WTC11 (cell line): ENCODE measurements around the gene SWAP70. TPM values are rescaled to one million over a fixed set of nuclear protein-coding genes. Genes with fewer than 3 reads are reported as not detected.

Experiments
- ATAC-seq: fragments of 200-7000 bp; cut with Tn5 transposase; 2 replicates; pipeline ENCODE4 v1.10.0; 2021; ENCODE audit warnings: mild to moderate bottlenecking, moderate library complexity
- Bru-seq: library from RNA; stranded (reverse); fragments of 400-500 nt; gene quantifications from one replicate; lab custom pipeline; 2021; lab: Mats Ljungman, UMichigan
- CTCF ChIA-PET: fragments of 300-600 bp; sonication (Branson Sonifier 250); formaldehyde crosslinking; loops from one replicate; lab custom pipeline; 2021; ENCODE audit warnings: antibody characterized with exemption; lab: Charles Lee
- POLR2A ChIA-PET: fragments of 350-600 bp; sonication (Branson Sonifier 250); formaldehyde crosslinking; loops from one replicate; lab custom pipeline; 2021; ENCODE audit warnings: antibody characterized with exemption; lab: Charles Lee
- DNase-seq: peaks from one replicate; pipeline ENCODE4 v3.0.0; 2021; ENCODE audit warnings: low spot score
- H3K27ac Mint-ChIP-seq: 2 replicates; pipeline ENCODE4 v1.8.0; 2021; ENCODE audit warnings: mixed read lengths
- H3K27me3 Mint-ChIP-seq: 2 replicates; pipeline ENCODE4 v1.8.0; 2021; ENCODE audit warnings: low read depth, mild to moderate bottlenecking, moderate library complexity, mixed read lengths
- H3K36me3 Mint-ChIP-seq: 2 replicates; pipeline ENCODE4 v1.8.0; 2021; ENCODE audit warnings: mixed read lengths
- H3K4me1 Mint-ChIP-seq: 2 replicates; pipeline ENCODE4 v1.8.0; 2022; ENCODE audit warnings: mixed read lengths
- H3K4me3 Mint-ChIP-seq: 2 replicates; pipeline ENCODE4 v1.8.0; 2021; ENCODE audit warnings: mild to moderate bottlenecking, moderate library complexity, mixed read lengths
- H3K9me3 Mint-ChIP-seq: 2 replicates; pipeline ENCODE4 v1.8.0; 2021; ENCODE audit warnings: mixed read lengths
- CTCF ChIP-seq: fragments of 200-600 bp; IDR thresholded peaks from 2 replicates; pipeline ENCODE4 v1.8.0; 2022; ENCODE audit warnings: antibody characterized with exemption
- ESRRA ChIP-seq: sonication (generic); formaldehyde crosslinking; IDR thresholded peaks from 2 replicates; pipeline ENCODE4 v1.8.1; 2022; ENCODE audit warnings: mild to moderate bottlenecking, missing genetic modification reagents, borderline replicate concordance
- FOXK1 ChIP-seq: sonication (generic); formaldehyde crosslinking; IDR thresholded peaks from 2 replicates; pipeline ENCODE4 v1.8.0; 2022; ENCODE audit warnings: mild to moderate bottlenecking, moderate library complexity, missing genetic modification reagents
- FOXP1 ChIP-seq: sonication (generic); formaldehyde crosslinking; IDR thresholded peaks from 2 replicates; pipeline ENCODE4 v1.8.0; 2022; ENCODE audit warnings: missing genetic modification reagents, mild to moderate bottlenecking, moderate library complexity, borderline replicate concordance
- GRHL2 ChIP-seq: fragments of 250-450 bp; sonication (Bioruptor Pico); IDR thresholded peaks from 2 replicates; pipeline ENCODE4 v1.8.0; 2022; ENCODE audit warnings: mild to moderate bottlenecking, moderate library complexity; ENCODE audit not compliant: insufficient replicate concordance, severe bottlenecking
- JUN ChIP-seq: sonication (generic); formaldehyde crosslinking; IDR thresholded peaks from 2 replicates; pipeline ENCODE4 v1.8.0; 2023; ENCODE audit warnings: mild to moderate bottlenecking, missing genetic modification reagents
- KAT7 ChIP-seq: sonication (generic); formaldehyde crosslinking; IDR thresholded peaks from 2 replicates; pipeline ENCODE4 v1.8.1; 2023; ENCODE audit warnings: missing genetic modification reagents, mild to moderate bottlenecking, borderline replicate concordance
- NFE2L1 ChIP-seq: sonication (generic); formaldehyde crosslinking; IDR thresholded peaks from 2 replicates; pipeline ENCODE4 v1.8.1; 2023; ENCODE audit warnings: missing genetic modification reagents
- NR1H2 ChIP-seq: sonication (generic); formaldehyde crosslinking; IDR thresholded peaks from 2 replicates; pipeline ENCODE4 v1.9.0; 2021; ENCODE audit warnings: mild to moderate bottlenecking, moderate library complexity, missing genetic modification reagents
- PRDM15 ChIP-seq: sonication (generic); formaldehyde crosslinking; IDR thresholded peaks from 2 replicates; pipeline ENCODE4 v1.8.0; 2022; ENCODE audit warnings: missing genetic modification reagents
- PRRX2 ChIP-seq: fragments of 250-450 bp; sonication (Bioruptor Pico); IDR thresholded peaks from 2 replicates; pipeline ENCODE4 v1.8.0; 2021; ENCODE audit warnings: mild to moderate bottlenecking
- SMAD3 ChIP-seq: sonication (generic); formaldehyde crosslinking; IDR thresholded peaks from 2 replicates; pipeline ENCODE4 v1.8.0; 2022; ENCODE audit warnings: missing genetic modification reagents, mild to moderate bottlenecking, borderline replicate concordance
- SMAD4 ChIP-seq: sonication (generic); formaldehyde crosslinking; IDR thresholded peaks from 2 replicates; pipeline ENCODE4 v1.8.0; 2022; ENCODE audit warnings: mild to moderate bottlenecking, missing genetic modification reagents
- STAT6 ChIP-seq: sonication (generic); formaldehyde crosslinking; conservative IDR thresholded peaks from 2 replicates; pipeline ENCODE4 v1.8.1; 2023; ENCODE audit warnings: mild to moderate bottlenecking, low read depth, missing genetic modification reagents, moderate library complexity
- TEAD4 ChIP-seq: sonication (generic); formaldehyde crosslinking; IDR thresholded peaks from 2 replicates; pipeline ENCODE4 v1.8.0; 2022; ENCODE audit warnings: mild to moderate bottlenecking, missing genetic modification reagents
- TP53 ChIP-seq: sonication (generic); formaldehyde crosslinking; IDR thresholded peaks from 2 replicates; pipeline ENCODE4 v1.8.1; 2023; ENCODE audit warnings: mild to moderate bottlenecking, missing genetic modification reagents
- USF1 ChIP-seq: sonication (generic); formaldehyde crosslinking; IDR thresholded peaks from 2 replicates; pipeline ENCODE4 v1.8.0; 2022; ENCODE audit warnings: mild to moderate bottlenecking, missing genetic modification reagents
- ZNF232 ChIP-seq: sonication (generic); formaldehyde crosslinking; IDR thresholded peaks from 2 replicates; pipeline ENCODE4 v1.8.0; 2022; ENCODE audit warnings: mild to moderate bottlenecking, missing genetic modification reagents
- ZSCAN18 ChIP-seq: fragments of 250-450 bp; sonication (Bioruptor Pico); IDR thresholded peaks from 2 replicates; pipeline ENCODE4 v2.1.2; 2022; ENCODE audit warnings: mild to moderate bottlenecking, moderate library complexity
- long read RNA-seq, 3 experiments: library from RNA in 1 of 3; library from capped mRNA in 1 of 3; library from polyadenylated mRNA in 1 of 3; unstranded in 2 of 3; stranded (forward) in 1 of 3; transcript quantifications; one replicate each; pipeline ENCODE4 v2.0.0, GENCODE V29; 2021
- total RNA-seq: library from RNA; stranded (reverse); gene quantifications from 3 replicates; pipeline ENCODE4 v1.2.3, GENCODE V29; 2021
- TF ChIP-seq, protein P1 (sequence below): sonication (generic); formaldehyde crosslinking; IDR thresholded peaks from 2 replicates; pipeline ENCODE4 v1.8.1; 2023; ENCODE audit warnings: mild to moderate bottlenecking, missing genetic modification reagents
- TF ChIP-seq, protein P2 (sequence below): sonication (generic); formaldehyde crosslinking; IDR thresholded peaks from 2 replicates; pipeline ENCODE4 v1.8.1; 2023; ENCODE audit warnings: mild to moderate bottlenecking, missing genetic modification reagents

SWAP70 gene
- total RNA-seq = 24.1 to 27.8 TPM (median 27.6 TPM) in 3 replicates
- Bru-seq, nascent RNA = percentile 77 among the genes with signal in this experiment
- long read RNA-seq, experiment 1, full-length matches to known transcripts = 247 of 295 reads
- long read RNA-seq, experiment 1, partial matches to known transcripts = 36 of 295 reads
- long read RNA-seq, experiment 1, other reads (novel, unspliced or antisense) = 12 of 295 reads
- long read RNA-seq, experiment 2, full-length matches to known transcripts = 12 of 37 reads
- long read RNA-seq, experiment 2, partial matches to known transcripts = 22 of 37 reads
- long read RNA-seq, experiment 2, other reads (novel, unspliced or antisense) = 3 of 37 reads
- long read RNA-seq, experiment 3, full-length matches to known transcripts = 14 of 29 reads
- long read RNA-seq, experiment 3, partial matches to known transcripts = 11 of 29 reads
- long read RNA-seq, experiment 3, other reads (novel, unspliced or antisense) = 4 of 29 reads

GRCh38 chr11:9663699-9664275 lies at the start of gene SWAP70:
Gene SWAP70, plus strand, starts transcription at chr11:9664077. Its CDS starts 103 bp downstream, at chr11:9664180.
- Mint-ChIP-seq H3K4me3 (peak within 1 kb of the TSS; percentile 89), H3K27me3 (peaks cover 4% of the 10 kb centered on the region; the same call in 1 of the 2 replicates), H3K27ac (peak within 1 kb of the TSS; percentile 95), H3K9me3 (peaks cover 17% of the 10 kb centered on the region), H3K36me3 (peaks cover 17% of the 10 kb centered on the region), H3K4me1 (peaks cover 21% of the 10 kb centered on the region)
- POLR2A ChIA-PET = interaction anchor here (0.6 to 1.3 kb wide), 5 partner anchors 13 to 203 kb away, joined by 3 to 8 read pairs (median 3); partner anchors contain the start of gene ZNF143
- DNase-seq (peak; percentile 95), ATAC-seq (peak; percentile 93)
- CTCF ChIA-PET = interaction anchor here (0.9 to 1.9 kb wide), 8 partner anchors 10 to 128 kb away, joined by 3 to 12 read pairs (median 4); partner anchors contain the start of gene WEE1
- TF ChIP-seq FOXP1 (CRISPR knock-in tag) (no peak), NFE2L1 (CRISPR knock-in tag) (no peak), FOXK1 (CRISPR knock-in tag) (peak; percentile 23; the same call in 1 of the 2 replicates), ESRRA (CRISPR knock-in tag) (no peak), PRDM15 (CRISPR knock-in tag) (no peak), SMAD3 (CRISPR knock-in tag) (no peak), NR1H2 (no peak), USF1 (CRISPR knock-in tag) (0 out of 2 replicates have a peak, but pooled peaks have one; percentile 45), KAT7 (no peak), JUN (CRISPR knock-in tag) (no peak), TP53 (CRISPR knock-in tag) (no peak), GRHL2 (CRISPR knock-in tag) (no peak), STAT6 (CRISPR knock-in tag) (no peak), TEAD4 (CRISPR knock-in tag) (no peak), SMAD4 (CRISPR knock-in tag) (no peak), CTCF (no peak), ZSCAN18 (CRISPR knock-in tag) (no peak), ZNF232 (CRISPR knock-in tag) (0 out of 2 replicates have a peak, but pooled peaks have one; percentile 6), PRRX2 (CRISPR knock-in tag) (no peak)
- TF ChIP-seq, protein P1, sequence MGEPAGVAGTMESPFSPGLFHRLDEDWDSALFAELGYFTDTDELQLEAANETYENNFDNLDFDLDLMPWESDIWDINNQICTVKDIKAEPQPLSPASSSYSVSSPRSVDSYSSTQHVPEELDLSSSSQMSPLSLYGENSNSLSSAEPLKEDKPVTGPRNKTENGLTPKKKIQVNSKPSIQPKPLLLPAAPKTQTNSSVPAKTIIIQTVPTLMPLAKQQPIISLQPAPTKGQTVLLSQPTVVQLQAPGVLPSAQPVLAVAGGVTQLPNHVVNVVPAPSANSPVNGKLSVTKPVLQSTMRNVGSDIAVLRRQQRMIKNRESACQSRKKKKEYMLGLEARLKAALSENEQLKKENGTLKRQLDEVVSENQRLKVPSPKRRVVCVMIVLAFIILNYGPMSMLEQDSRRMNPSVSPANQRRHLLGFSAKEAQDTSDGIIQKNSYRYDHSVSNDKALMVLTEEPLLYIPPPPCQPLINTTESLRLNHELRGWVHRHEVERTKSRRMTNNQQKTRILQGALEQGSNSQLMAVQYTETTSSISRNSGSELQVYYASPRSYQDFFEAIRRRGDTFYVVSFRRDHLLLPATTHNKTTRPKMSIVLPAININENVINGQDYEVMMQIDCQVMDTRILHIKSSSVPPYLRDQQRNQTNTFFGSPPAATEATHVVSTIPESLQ (CRISPR knock-in tag) = no peak
- TF ChIP-seq, protein P2, sequence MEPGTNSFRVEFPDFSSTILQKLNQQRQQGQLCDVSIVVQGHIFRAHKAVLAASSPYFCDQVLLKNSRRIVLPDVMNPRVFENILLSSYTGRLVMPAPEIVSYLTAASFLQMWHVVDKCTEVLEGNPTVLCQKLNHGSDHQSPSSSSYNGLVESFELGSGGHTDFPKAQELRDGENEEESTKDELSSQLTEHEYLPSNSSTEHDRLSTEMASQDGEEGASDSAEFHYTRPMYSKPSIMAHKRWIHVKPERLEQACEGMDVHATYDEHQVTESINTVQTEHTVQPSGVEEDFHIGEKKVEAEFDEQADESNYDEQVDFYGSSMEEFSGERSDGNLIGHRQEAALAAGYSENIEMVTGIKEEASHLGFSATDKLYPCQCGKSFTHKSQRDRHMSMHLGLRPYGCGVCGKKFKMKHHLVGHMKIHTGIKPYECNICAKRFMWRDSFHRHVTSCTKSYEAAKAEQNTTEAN = no peak
